NK-92 (cell line): ENCODE measurements around the gene LRRK2.
"Not testable (repeated sequence)": the region's sequence is repeated elsewhere in the genome, so short reads cannot be mapped to it uniquely, and the experiment has no call there.

Experiments used
- DNase-seq: peaks from one replicate; lab custom pipeline; 2025; ENCODE audit not compliant: unreplicated experiment; lab: John Stamatoyannopoulos, UW

Gene LRRK2

DNA sequence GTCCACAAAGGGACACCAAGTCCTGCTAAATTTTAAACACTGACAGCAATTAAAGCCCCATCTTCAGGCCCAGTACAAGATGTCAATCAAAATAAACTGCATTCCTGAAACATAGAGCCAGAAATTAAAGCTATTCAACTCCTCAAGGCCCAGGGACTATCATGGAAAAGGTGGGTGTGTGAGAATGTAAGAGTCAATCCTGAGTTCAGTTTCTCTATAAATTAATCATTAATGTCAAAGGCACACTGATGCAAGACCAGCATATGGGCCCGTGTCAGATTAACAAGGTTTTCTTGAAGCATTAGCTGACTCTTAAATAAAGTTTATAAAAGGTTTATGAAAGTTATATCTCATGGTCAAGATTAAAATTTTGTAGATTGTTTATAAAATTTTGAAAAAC, 13.6 kb upstream of the LRRK2 start:
- DNase-seq: not testable (repeated sequence)

DNA sequence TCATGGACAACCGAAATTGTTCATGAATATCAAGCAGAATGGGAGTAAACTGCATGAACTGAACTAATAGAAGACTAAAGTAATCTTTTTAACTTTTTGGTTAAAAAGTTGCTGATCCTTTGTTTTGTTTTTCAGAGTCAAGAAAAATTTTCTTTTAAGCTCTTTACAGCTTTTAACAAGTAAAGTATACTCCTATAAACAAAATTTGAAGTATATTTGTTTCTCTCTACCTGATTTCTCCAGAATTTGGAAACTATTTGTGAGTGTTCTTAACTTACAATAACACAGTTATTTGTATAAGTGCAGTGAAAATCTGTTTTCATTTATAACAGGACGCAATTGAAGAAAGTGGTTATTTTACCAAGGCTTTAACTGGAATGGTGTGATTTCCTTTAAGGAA, 12.2 kb upstream of the LRRK2 start:
- DNase-seq: no peak

DNA sequence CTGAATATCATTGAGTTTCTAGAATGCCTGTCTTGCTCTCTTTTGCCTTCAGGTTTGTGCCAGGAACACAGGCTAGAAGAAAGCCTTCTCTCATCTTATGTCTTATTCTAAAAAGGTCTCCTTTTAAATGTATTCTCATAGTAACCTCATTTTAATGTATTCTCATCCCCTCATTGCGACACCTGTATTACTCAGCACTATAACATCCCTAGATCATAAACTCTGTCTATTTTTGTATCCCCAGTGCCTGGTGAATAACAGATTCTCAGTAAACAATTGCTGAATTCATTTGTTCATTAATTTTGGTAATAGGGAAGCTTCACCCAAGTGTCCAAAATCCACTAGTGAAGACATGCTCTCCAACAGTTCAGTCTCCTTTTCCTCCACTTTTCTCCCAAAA, 8.8 kb upstream of the LRRK2 start:
- DNase-seq: no peak

DNA sequence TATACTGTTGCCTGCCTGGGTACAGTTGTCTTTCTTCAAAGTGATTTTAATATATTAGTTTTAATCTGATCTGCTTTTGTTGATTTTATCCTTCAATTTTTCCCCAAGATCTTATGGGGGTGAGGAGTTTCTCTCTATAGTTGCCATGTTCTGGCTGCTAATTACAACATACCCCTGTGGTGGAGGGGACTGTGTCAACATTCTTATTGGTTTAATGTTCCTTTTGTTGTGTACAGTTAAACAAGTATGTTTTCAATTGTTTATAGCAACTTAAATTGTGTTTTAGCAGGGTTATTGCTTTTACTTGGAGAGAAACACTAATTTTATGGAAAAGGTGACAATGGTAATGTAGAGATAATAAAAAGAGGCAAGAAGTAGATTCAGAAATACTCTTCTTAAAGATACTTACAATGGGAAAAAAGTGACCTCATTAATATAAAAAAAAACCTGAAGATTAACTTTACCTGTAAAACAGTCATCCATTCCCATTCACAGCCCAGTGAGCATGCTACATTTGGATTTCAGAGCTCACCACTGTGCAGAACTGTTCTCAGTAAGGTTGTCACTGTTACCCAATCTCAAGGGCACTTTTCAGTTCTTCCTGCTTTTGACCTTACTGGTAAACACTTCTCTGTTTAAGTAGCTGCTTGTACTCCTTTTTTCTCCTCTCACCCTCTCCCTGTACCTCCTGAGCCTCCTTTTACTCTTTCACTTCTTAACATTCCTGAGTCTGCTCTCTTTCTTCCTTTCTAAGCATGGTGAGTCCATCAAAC, 8.1 kb upstream of the LRRK2 start:
- DNase-seq: no peak

DNA sequence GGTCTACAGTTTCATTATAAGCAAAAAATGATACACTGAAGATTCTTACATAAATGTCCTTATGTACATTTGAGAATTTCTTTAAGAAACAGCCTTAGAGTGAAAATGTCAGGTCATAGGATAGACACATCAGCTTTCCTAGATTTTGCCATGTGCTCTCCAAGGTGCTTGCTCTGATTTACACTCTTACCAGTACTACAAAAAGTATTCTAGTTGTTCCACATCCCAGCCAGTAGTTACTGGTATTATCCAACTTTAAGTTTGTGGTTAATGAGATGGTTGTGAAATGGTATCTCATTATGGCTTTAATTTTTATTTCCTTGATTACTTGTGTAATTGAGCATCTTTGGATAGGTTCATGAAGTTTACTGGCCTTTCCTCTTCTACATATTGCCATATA, 5.0 kb upstream of the LRRK2 start:
- no peak for DNase-seq

DNA sequence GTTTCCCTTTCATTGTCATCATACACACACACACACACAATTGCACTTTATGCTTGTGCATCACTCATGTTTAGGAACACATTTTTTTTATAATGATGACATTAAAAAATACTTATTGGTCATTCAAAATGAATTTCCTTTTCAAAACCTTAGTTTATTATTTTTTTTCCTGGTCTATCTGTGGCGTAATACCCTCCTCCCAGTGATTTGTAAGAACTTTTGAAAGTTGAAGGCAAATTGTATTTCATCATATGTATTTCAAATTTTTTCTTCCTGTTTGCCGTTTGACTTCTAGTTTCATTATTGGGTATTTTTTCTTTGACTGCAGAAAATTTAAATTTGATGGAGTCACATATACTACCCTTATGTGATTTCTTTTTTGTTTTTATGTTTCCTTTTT, 2.5 kb upstream of the LRRK2 start:
- no peak for DNase-seq

DNA sequence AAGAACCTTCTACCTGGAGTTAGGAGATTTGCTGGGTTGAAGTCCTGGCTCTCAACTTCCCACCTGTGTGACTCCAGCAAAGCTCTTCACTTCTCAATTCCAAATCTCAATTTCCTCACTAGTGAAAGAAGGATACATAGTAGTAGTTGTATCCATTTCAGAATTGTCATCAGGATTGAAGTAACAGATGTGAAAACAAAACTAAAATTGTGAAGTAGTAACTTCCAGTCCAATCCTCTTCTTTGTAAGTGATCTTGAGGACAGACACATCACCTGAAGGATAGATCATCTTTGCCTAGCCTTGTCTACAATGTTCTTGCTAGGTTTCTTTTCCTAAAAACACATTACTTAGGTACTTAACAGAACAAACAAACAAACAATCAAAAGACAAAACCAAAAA, 1.2 kb upstream of the LRRK2 start:
- no peak for DNase-seq

DNA sequence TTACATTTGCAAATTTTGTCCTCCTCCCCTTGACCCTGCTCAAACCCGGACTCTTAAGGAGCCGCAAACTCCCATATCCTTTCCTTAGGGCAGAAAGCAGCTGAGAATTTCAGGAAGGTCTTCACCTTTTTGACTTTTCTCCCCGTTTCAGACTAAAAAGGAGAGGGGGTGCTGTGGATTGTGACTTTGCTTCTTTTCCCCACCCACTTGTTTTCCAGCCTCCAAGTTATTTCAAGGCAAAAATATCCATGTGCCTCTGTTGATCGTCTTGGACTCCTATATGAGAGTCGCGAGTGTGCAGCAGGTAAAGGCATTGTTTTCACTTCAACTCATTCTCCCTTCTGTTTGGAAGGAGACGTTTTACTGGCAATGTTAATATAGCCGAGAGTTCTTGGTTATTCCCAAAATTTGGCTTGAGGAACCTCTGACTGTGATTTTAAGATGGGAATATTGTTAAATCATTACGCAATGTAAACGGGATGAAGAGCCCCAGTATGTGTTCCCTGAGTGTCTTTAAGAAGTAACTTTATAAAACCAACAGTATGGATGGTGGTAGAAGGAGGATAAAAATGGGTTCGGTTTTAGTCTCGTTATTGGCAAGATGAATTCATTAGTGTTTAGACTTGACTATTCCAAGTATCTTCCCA, 663 bp downstream of the LRRK2 start:
- DNase-seq: no peak

DNA sequence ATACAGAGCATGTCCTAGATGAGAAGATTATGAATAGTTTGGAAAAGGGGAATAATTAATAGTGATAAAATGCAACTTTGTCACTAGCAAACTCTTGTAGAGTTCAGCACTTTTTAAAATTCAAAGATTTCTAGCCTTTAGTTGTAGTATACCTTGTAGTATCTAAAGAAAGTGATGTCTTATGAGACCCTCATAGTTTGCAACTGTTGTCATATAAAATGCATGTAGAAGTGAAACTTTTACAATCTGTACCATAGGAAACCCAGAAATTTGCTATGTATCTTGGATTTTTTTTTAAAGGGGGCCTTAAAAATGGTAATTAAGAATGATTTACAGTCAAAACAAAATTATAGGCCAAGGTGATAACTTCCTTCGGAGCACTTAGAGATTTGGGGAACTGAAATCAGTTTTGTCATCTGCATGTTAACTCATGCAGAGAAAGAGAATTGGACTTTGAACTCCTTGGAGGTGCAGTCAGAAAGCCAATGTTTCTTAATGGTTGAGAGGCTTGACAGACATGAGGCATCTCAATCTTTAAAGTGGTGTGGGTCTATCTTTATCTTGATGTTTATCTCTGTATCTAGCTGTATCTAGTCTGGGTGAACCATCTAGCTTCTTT, 1.3 kb downstream of the LRRK2 start:
- DNase-seq: no peak

DNA sequence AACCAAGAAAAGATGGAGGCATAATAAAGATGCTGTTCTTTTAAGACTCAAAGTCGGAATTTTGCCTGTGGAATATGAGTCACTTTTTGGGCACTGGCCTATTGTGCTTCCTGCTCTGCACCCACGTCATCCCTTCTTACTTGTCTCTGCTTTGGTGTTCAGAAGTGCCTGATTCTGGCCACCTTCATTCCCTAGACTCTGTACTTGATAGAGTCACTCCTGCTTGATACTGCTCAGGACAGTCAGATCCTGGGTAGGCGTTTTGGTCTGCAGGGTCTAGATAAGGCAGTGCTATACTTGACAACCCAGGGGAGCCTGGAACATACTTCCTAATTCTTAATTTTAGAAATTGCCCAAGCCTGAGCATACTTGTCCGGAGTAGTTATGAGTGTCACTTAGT, 1.9 kb downstream of the LRRK2 start:
- no peak for DNase-seq

DNA sequence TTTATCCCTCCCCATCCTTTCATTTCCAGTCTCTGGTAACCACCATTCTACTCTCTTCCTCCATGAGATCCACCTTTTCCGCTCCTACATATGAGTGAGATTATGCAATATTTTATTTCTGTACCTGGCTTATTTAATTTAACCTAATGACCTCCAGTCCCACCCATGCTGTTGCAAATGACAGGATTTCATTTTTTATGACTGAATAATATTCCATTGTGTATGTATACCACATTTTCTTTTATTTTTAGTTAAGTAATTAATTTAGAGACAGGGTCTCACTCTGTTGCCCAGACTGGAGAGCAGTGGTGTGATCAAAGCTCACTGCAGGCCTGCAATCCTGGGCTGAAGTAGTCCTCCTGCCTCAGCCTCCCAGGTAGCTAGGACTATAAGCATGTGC, 2.6 kb downstream of the LRRK2 start:
- DNase-seq: no peak

DNA sequence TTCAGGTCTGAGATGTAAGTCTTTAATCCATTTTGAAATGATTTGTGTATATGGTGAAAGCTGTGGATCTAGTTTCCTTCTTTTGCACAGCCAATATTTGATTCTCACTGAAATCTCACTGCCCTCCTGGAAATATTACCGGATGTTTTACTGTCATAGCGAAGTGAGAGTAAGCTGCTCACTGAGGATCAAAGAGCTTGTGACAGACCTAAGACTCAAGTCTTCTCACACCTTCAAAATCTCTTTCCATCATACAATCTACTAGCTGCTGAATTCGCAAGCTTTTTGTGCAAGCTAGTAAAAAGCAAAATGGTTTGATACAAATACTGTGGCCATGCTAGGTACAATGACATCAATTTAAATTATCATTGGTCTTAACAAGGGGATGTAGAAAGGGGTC, 3.9 kb downstream of the LRRK2 start:
- no peak for DNase-seq

DNA sequence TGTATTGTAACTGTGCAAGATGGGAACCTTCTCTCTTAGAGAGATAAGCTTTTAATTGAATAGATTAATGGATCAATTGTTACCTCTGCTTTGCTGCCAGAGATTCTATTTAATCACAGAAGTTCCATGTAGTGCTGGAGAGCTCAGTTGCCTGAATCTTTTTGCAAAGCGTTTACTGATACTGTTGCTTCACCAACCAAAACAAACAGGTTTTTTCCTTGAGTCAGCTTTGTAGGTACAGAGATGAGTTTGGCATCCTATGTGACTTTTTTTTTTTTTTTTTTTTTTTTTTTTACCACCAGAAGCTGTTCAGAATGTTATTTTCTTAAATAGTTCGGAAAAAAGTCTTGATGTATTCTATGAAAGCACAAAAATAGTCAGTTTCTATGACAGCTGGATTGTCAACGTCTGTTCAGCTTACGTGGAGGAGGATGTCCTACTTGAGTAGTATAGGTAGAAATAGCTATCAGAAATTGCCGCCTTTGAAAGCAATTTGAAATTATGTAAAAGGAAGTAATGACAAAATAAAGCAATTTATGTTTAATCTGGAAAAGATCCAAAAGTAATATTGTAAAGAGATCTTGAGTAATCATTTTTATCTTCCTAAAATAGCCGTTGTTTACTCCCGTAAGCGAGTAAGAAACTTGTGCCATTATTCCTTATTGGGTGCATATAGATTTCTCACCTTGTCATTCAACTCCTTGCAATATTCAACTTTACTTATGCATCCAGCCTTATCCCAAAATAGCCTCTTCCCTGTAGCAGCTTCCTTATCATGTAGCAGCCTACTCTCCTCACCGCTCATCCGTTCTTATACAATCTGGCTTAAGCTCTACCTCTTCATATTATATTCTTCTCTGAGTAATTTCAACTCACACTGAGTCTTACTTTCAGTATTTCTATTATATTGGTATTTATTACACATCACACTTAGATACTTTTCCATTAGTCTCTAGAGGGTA, 5.2 kb downstream of the LRRK2 start:
- DNase-seq: no peak

DNA sequence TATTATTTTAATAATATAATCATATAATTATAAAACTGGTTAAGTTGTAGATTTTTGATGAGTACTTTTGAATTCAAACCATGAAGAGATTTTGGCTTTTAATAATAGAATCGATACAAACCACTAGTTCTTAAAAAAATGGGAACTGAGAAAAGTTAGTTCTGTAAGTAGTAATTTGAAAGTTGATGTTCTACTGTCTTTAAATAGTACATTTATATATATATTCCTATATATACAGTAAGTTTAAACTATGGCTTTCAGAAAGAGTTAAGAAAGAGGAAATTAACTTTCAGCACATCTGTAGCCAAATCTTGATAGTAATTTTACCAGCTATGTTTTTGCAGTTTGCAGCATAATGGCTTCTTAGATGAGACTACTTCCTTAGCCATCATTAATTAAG, 7.8 kb downstream of the LRRK2 start:
- no peak for DNase-seq

DNA sequence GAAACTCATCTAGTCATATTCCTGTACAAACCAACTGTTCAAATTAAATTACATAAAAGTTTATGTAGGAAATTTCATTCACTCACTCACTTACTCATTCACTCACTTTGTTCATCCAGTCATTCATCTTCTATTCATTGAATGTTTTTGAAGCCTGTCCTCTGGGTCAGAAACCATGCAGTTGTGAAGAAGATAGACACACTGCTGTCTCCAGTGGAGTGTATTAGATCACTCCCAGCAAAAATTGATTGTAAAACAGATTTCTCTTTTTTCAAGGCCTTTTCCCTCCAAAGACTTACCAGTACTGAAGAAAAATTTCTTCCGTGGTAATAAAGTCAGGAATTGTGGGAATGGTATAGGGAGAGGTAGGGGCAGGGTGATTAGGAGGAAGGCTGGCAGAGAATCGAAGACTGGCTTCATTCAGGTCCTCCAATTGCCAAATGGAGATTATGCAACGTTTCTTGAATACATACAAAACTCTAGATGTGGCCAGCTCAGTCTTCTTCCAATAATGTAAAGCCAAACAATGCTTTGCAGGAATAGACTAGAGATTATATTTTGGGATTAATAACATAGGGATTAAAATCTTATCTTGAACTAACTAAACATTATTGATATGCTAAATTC, 9.1 kb downstream of the LRRK2 start:
- no peak for DNase-seq

DNA sequence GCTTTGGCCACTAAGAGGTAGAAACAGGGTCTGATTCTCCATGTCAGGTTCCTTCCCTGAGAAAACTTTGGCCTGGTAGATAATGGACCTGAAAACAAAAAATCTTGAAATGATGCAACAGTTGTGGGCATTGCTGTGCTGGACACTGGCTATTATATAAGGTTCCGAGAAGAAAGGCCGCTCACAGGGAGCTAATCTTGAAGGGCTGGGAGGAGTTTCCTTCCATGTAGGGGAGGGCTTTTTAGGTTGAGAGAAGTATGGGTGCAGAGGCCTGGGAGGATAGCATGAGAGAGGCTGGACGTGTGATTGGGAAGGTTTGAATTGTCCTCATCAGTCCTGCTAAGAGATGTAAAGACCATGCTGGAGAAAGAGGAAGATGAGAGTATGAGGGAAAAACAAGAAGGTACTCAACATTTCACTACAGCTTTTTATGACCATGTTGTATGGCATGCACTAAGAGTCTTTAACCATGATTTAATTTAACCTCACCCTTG, 11.6 kb downstream of the LRRK2 start:
- DNase-seq: no peak

DNA sequence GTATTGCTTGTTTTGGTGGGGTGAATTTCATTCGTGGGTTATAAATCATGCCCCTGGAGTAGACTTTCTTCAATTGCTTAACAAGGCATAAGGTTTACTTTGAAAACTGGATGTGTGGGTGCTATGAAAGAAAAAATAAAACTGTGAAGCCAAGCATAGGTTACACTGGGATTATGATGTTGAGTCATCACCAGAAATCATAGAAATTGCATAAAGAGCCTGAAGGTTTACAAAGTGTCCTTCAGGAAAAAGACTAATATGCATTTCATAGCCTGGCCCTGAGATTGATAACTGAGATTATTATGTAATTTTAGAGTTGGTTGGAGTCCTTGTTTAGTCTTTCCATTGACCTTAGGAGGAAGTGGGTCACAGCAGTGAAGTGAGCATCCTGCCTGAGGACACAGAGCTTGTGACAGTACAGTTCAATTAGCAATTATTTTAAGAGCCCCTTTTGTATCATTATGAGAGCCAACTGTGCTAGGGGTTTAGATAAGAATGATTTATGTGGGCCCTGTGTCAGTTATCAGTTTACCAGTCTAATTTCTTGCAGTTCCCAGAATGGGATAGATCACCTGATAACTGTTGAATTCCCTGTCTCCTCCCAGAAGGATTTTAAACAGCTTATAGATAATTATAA, 13.6 kb downstream of the LRRK2 start:
- no peak for DNase-seq

DNA sequence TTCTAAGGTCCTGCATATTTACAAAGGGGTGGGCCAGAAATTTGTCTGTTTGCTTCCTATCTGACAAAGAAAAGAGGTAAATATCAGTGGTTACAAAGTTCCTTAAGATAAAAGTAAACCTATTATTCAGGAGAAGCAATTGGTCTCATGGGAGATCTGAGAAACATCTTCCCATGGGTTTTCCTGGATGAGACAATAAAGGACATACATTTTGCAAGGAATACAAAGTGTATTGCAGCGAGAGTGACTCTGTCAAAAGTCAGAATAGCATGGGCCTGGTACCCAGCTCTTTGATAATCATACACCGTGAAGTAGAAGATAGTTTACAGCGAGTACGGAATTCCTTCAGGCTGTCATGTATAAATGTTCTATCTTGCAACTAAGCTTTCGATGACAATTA, 14.2 kb downstream of the LRRK2 start:
- no peak for DNase-seq

DNA sequence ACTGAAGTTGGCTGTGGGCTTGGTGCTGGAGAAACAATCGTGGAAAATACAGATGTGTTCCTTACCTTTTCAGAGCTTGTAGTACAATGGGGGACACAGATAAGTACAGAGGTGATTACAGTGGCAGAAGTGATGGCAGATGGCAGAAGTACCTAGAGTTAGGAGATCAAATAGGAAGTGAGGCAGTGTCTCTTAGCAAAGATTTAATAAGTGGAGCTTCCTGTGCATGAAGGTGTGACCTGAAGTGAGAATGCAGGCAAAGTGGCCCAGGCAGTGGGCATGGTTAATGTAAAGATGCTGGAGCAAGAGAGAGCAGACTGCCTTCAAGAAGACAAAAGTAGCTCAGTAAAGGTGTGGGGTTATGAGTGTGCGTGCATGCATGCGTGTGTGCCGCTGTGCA, 16.0 kb downstream of the LRRK2 start:
- DNase-seq: no peak

DNA sequence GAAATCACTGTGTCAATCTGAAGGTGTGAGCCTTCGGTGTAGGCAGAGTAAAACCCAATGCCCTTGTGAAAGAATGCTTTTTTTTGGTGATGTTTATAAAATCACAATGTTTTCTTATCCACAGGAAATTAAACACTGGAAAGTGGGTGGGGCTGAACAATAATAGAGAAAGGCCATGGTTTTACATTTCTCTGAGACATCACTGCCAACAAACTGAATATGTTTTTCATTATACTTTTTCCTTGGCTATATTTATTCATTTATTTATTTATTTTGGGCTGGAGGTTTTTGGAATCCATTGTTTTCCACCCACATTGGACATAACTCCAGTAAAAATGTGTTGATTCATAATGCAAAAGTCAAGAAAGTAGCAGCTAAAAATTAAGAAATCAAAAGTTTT, 16.9 kb downstream of the LRRK2 start:
- no peak for DNase-seq
